SK-N-SH (cell line): ENCODE measurements around the gene ADCY4. TPM values are rescaled to one million over a fixed set of nuclear protein-coding genes. Genes with fewer than 3 reads are reported as not detected.

Experiments used
- CTCF ChIA-PET: fragments of 300-600, 350-600 bp; formaldehyde crosslinking; extraction: SDS; loops from one replicate; lab custom pipeline; 2021; lab: Yijun Ruan, JAX
- POLR2A ChIA-PET: fragments of 350-600 bp; sonication (Branson Sonifier 250); formaldehyde crosslinking; extraction: SDS; loops from one replicate; lab custom pipeline; 2020; ENCODE audit warnings: antibody characterized with exemption, inconsistent platforms; lab: Yijun Ruan, JAX
- DNase-seq: peaks from one replicate; pipeline ENCODE4 v3.0.0; 2012
- H2AFZ ChIP-seq: fragments of 200-600 bp; sonication (generic); 2 replicates; pipeline ENCODE4 v1.8.1; 2016; ENCODE audit warnings: antibody characterized with exemption, mild to moderate bottlenecking, low read depth
- H3F3A ChIP-seq: fragments of 200-600 bp; sonication (generic); replicated peaks from 2 replicates; pipeline ENCODE3; 2016; ENCODE audit warnings: antibody characterized with exemption, mild to moderate bottlenecking; ENCODE audit not compliant: insufficient read depth
- H3K27ac ChIP-seq, 2 experiments: fragments of 200-500 bp in 1 of 2; fragments of 200-600 bp in 1 of 2; sonication (Bioruptor generic) in 1 of 2; sonication (generic), shearing (Covaris generic) in 1 of 2; 2 replicates each; pipeline versions ENCODE4 v1.5.1 to v1.6.1; 2014 to 2016; ENCODE audit warnings: low read depth in 2 of 2, inconsistent platforms in 1 of 2, low read length in 1 of 2, mild to moderate bottlenecking in 1 of 2, mixed read lengths in 1 of 2
- H3K27me3 ChIP-seq: fragments of 200-600 bp; sonication (generic), shearing (Covaris generic); 2 replicates; pipeline ENCODE4 v1.6.1; 2016; ENCODE audit warnings: mixed run types; ENCODE audit not compliant: insufficient read depth
- H3K36me3 ChIP-seq, 2 experiments: fragments of 200-500 bp in 1 of 2; fragments of 200-600 bp in 1 of 2; sonication (Bioruptor generic) in 1 of 2; sonication (generic) in 1 of 2; replicated peaks in 1 of 2; 2 replicates each; pipeline versions ENCODE3 to v1.5.1; 2014 to 2016; ENCODE audit warnings: low read length in 1 of 2, mild to moderate bottlenecking in 1 of 2; ENCODE audit not compliant: insufficient read depth in 2 of 2, control insufficient read depth in 1 of 2
- H3K4me1 ChIP-seq, 2 experiments: fragments of 200-500 bp in 1 of 2; fragments of 200-600 bp in 1 of 2; sonication (Bioruptor generic) in 1 of 2; sonication (generic), shearing (Covaris generic) in 1 of 2; 2 replicates each; pipeline versions ENCODE4 v1.5.1 to v1.6.1; 2014 to 2016; ENCODE audit warnings: low read depth in 1 of 2, low read length in 1 of 2, mixed run types in 1 of 2; ENCODE audit not compliant: insufficient read depth in 2 of 2, control insufficient read depth in 1 of 2
- H3K4me2 ChIP-seq: fragments of 200-600 bp; sonication (generic), shearing (Covaris generic); 2 replicates; pipeline ENCODE4 v1.6.1; 2017; ENCODE audit warnings: mixed run types
- H3K4me3 ChIP-seq, 2 experiments: fragments of 200-500 bp in 1 of 2; fragments of 200-600 bp in 1 of 2; sonication (Bioruptor generic) in 1 of 2; sonication (generic), shearing (Covaris generic) in 1 of 2; 2 replicates each; pipeline versions ENCODE4 v1.5.1 to v1.8.1; 2014 to 2016; ENCODE audit warnings: low read depth in 2 of 2, inconsistent platforms in 1 of 2, low read length in 1 of 2, mild to moderate bottlenecking in 1 of 2, mixed read lengths in 1 of 2, moderate library complexity in 1 of 2
- H3K79me2 ChIP-seq: fragments of 200-600 bp; sonication (generic); 2 replicates; pipeline ENCODE4 v1.8.1; 2017; ENCODE audit warnings: mild to moderate bottlenecking; ENCODE audit not compliant: insufficient read depth
- H3K9ac ChIP-seq: fragments of 200-600 bp; sonication (generic); 2 replicates; pipeline ENCODE4 v1.6.1; 2017; ENCODE audit warnings: mixed run types
- H3K9me2 ChIP-seq: fragments of 200-600 bp; sonication (generic); 2 replicates; pipeline ENCODE4 v1.6.1; 2017; ENCODE audit warnings: mixed run types
- H3K9me3 ChIP-seq: fragments of 200-600 bp; sonication (generic); 2 replicates; pipeline ENCODE4 v1.6.1; 2017; ENCODE audit warnings: mixed run types, mild to moderate bottlenecking, moderate library complexity
- H4K20me1 ChIP-seq: fragments of 200-600 bp; sonication (generic); 2 replicates; pipeline ENCODE4 v1.6.1; 2017; ENCODE audit warnings: mild to moderate bottlenecking, mixed run types; ENCODE audit not compliant: insufficient read depth
- CHD2 ChIP-seq: fragments of 150-350 bp; IDR thresholded peaks from 2 replicates; pipeline ENCODE4 v1.6.1; 2018; ENCODE audit warnings: low read length; ENCODE audit not compliant: partially characterized antibody
- ELF1 ChIP-seq: IDR thresholded peaks from 2 replicates; pipeline ENCODE4 v1.4.0; 2012
- EZH2phosphoT487 ChIP-seq: fragments of 200-600 bp; sonication (generic); IDR thresholded peaks from 2 replicates; pipeline ENCODE4 v1.6.1; 2017; ENCODE audit warnings: low read depth, mixed run types, mild to moderate bottlenecking, antibody characterized with exemption, moderate library complexity, borderline replicate concordance
- FOSL2 ChIP-seq: IDR thresholded peaks from 2 replicates; pipeline ENCODE4 v1.4.0; 2012; ENCODE audit warnings: low read depth, mild to moderate bottlenecking, moderate library complexity, borderline replicate concordance
- MXI1 ChIP-seq: IDR thresholded peaks from 2 replicates; pipeline ENCODE4 v1.6.1; 2012; ENCODE audit warnings: mild to moderate bottlenecking, low read depth, low read length, improper control_type of control experiment
- NRF1 ChIP-seq: IDR thresholded peaks from 2 replicates; pipeline ENCODE4 v1.6.1; 2012; ENCODE audit warnings: low read depth, mild to moderate bottlenecking, low read length
- PBX3 ChIP-seq: IDR thresholded peaks from 2 replicates; pipeline ENCODE4; 2012
- RAD21 ChIP-seq: IDR thresholded peaks from 2 replicates; pipeline ENCODE4 v1.6.1; 2012; ENCODE audit warnings: mild to moderate bottlenecking, low read length
- RFX5 ChIP-seq: IDR thresholded peaks from 2 replicates; pipeline ENCODE4 v1.6.1; 2012; ENCODE audit warnings: mild to moderate bottlenecking, improper control_type of control experiment, low read length
- USF1 ChIP-seq: IDR thresholded peaks from 2 replicates; pipeline ENCODE4 v1.4.0; 2012; ENCODE audit warnings: low read depth, borderline replicate concordance
- YY1 ChIP-seq: IDR thresholded peaks from 2 replicates; pipeline ENCODE4 v1.4.0; 2012; ENCODE audit warnings: low read depth, mild to moderate bottlenecking
- ZBTB33 ChIP-seq: IDR thresholded peaks from 2 replicates; pipeline ENCODE4 v1.4.0; 2012; ENCODE audit warnings: low read depth, borderline replicate concordance
- whole genome bisulfite sequencing: methylation state at CpG from one replicate; pipeline ENCODE4 v1.1.6; 2017; ENCODE audit warnings: low lambda C conversion rate; 5-methylcytosine and 5-hydroxymethylcytosine counted together
- polyA plus RNA-seq, 3 experiments: library from polyadenylated mRNA; depleted of rRNA; stranded (reverse); fragments of >200 nt; gene quantifications; 2 replicates each; pipeline ENCODE4 v1.2.3, GENCODE V29; 2012

ADCY4 gene
- polyA plus RNA-seq, 1 of the 3 experiments (the other 2 are of a cell fraction): 0.08 TPM

GRCh38 chr14:24315243-24315806, 19.5 kb downstream of the ADCY4 start:
- TF ChIP-seq EZH2phosphoT487 (no peak), MXI1 (no peak), ZBTB33 (no peak), FOSL2 (no peak)
- no peak overlapping the region for H3K9ac ChIP-seq
- no peak for DNase-seq
- peaks cover 10% of the 10 kb centered on the region for H3F3A ChIP-seq
- peaks cover 0 to 8% of the 10 kb centered on the region in 2 experiments; a peak in 1 of 4 replicates for H3K4me1 ChIP-seq
- H3K27ac ChIP-seq: no peak overlapping the region
- H3K79me2 ChIP-seq: no peaks in the 10 kb centered on the region
- H3K9me2 ChIP-seq: no peaks in the 10 kb centered on the region
- no peaks in the 10 kb centered on the region for H3K9me3 ChIP-seq
- H2AFZ ChIP-seq: no peak overlapping the region
- CTCF ChIA-PET: interaction anchor here (0.9 to 14.6 kb wide), 6 partner anchors 7 to 121 kb away, joined by 3 to 115 read pairs (median 5); partner anchors contain the start of genes CIDEB, LTB4R and LTB4R2
- H3K4me3 ChIP-seq: no peak overlapping the region
- POLR2A ChIA-PET: no interaction called here
- no peaks in the 10 kb centered on the region for H4K20me1 ChIP-seq
- H3K4me2 ChIP-seq: no peak overlapping the region
- peaks cover 0 to 10% of the 10 kb centered on the region in 2 experiments for H3K36me3 ChIP-seq
- 91% methylated on average over 10 of the region's 10 CpGs for whole genome bisulfite sequencing
- H3K27me3 ChIP-seq: peaks cover 12% of the 10 kb centered on the region; the same call in 1 of the 2 replicates

GRCh38 chr14:24314377-24315193, 20.3 kb downstream of the ADCY4 start:
- Histone ChIP-seq H2AFZ (no peak overlapping the region), H3K4me1 (peaks cover 0 to 8% of the 10 kb centered on the region in 2 experiments; a peak in 1 of 4 replicates), H3K4me3 (no peak overlapping the region), H3K9ac (no peak overlapping the region), H3K4me2 (no peak overlapping the region), H3K79me2 (no peaks in the 10 kb centered on the region), H3K9me2 (no peaks in the 10 kb centered on the region), H3K36me3 (peaks cover 0 to 14% of the 10 kb centered on the region in 2 experiments), H4K20me1 (no peaks in the 10 kb centered on the region), H3F3A (peaks cover 10% of the 10 kb centered on the region), H3K27ac (no peak overlapping the region), H3K27me3 (peaks cover 6% of the 10 kb centered on the region; the same call in 1 of the 2 replicates), H3K9me3 (no peaks in the 10 kb centered on the region)
- CTCF ChIA-PET: interaction anchor here (0.9 to 4.1 kb wide), 8 partner anchors 11 to 122 kb away, joined by 3 to 19 read pairs (median 4); partner anchors contain the start of gene TINF2
- DNase-seq: no peak
- POLR2A ChIA-PET: interaction anchor here (0.6 to 1.1 kb wide), 2 partner anchors 64 to 173 kb away, joined by 3 read pairs; partner anchors contain the start of gene EMC9
- 81% methylated on average over 5 of the region's 5 CpGs for WGBS
- TF ChIP-seq YY1 (no peak), USF1 (no peak), PBX3 (no peak), MXI1 (no peak), CHD2 (no peak), NRF1 (no peak), RFX5 (no peak), ELF1 (no peak), RAD21 (no peak)
